Natural killer cell (primary cell): ENCODE measurements around the gene FRRS1L. TPM values are rescaled to one million over a fixed set of nuclear protein-coding genes. Genes with fewer than 3 reads are reported as not detected.

Experiments used
- ATAC-seq, 3 donors: fragments of 150-1000 bp in 2 of 3; fragments of 200-7000 bp in 1 of 3; cut with Tn5 transposase; 1 replicate in 1 of 3; 2 replicates in 2 of 3; pipeline ENCODE4 v1.10.0; 2021; ENCODE audit warnings: mild to moderate bottlenecking in 2 of 3, moderate library complexity in 2 of 3
- DNase-seq, 2 donors: peaks; one replicate each; pipeline versions ENCODE4 v3.0.0 to v3.0.0-alpha.2; 2013 to 2021; ENCODE audit warnings: mixed read lengths in 1 of 2
- H3K27ac ChIP-seq: one replicate; pipeline ENCODE4 v1.5.1; 2013; ENCODE audit warnings: mild to moderate bottlenecking, low read length
- H3K27me3 ChIP-seq: one replicate; pipeline ENCODE4 v1.6.1; 2013; ENCODE audit warnings: low read length; ENCODE audit not compliant: control insufficient read depth, insufficient read depth
- H3K36me3 ChIP-seq: one replicate; pipeline ENCODE4 v1.6.1; 2013; ENCODE audit warnings: low read length; ENCODE audit not compliant: control insufficient read depth, insufficient read depth
- H3K4me1 ChIP-seq: one replicate; pipeline ENCODE4 v1.6.1; 2013; ENCODE audit warnings: low read length; ENCODE audit not compliant: control insufficient read depth, insufficient read depth
- H3K4me3 ChIP-seq: one replicate; pipeline ENCODE4 v1.5.1; 2013; ENCODE audit warnings: low read length
- H3K9me3 ChIP-seq: one replicate; pipeline ENCODE4 v1.6.1; 2013; ENCODE audit warnings: low read length; ENCODE audit not compliant: control insufficient read depth, insufficient read depth
- H3K27ac Mint-ChIP-seq, 2 donors: one replicate each; pipeline ENCODE4 v1.8.0; 2022; ENCODE audit warnings: mild to moderate bottlenecking in 2 of 2, mixed read lengths in 2 of 2, moderate library complexity in 1 of 2
- H3K27me3 Mint-ChIP-seq, 2 donors: one replicate each; pipeline ENCODE4 v1.8.0; 2022; ENCODE audit warnings: low read depth in 2 of 2, mixed read lengths in 2 of 2
- H3K36me3 Mint-ChIP-seq: one replicate; pipeline ENCODE4 v1.8.0; 2022; ENCODE audit warnings: mixed read lengths
- H3K4me1 Mint-ChIP-seq, 2 donors: one replicate each; pipeline ENCODE4 v1.8.0; 2022; ENCODE audit warnings: mixed read lengths in 2 of 2
- H3K4me3 Mint-ChIP-seq: one replicate; pipeline ENCODE4 v1.8.0; 2022; ENCODE audit warnings: mild to moderate bottlenecking, moderate library complexity, mixed read lengths
- H3K9me3 Mint-ChIP-seq, 2 donors: one replicate each; pipeline ENCODE4 v1.8.0; 2022; ENCODE audit warnings: mixed read lengths in 2 of 2
- CTCF ChIP-seq: fragments of 200-600 bp; IDR thresholded peaks from one replicate; pipeline ENCODE4 v1.8.0; 2022; ENCODE audit warnings: antibody characterized with exemption
- WGBS: methylation state at CpG from one replicate; pipeline ENCODE4 v1.1.7; 2013; ENCODE audit warnings: missing lambda C conversion rate; ENCODE audit not compliant: insufficient coverage; 5-methylcytosine and 5-hydroxymethylcytosine counted together
- intact Hi-C: fragments of 100-400 bp; cut with micrococcal nuclease; formaldehyde crosslinking; loops from one replicate; pipeline ENCODE4 v1.14.2; 2022
- total RNA-seq, 4 donors: library from RNA; stranded (reverse); fragments of 120-200 nt in 1 of 4; gene quantifications; one replicate each; pipeline versions ENCODE4 v1.2.3 to v1.2.4, GENCODE V29; 2013 to 2022

Gene FRRS1L
- total RNA-seq, 3 donors from 2014 or later (not counting 1 experiment from before 2014, with no cell fraction given) = not detected

GRCh38 chr9:109118808-109119438 is 48.1 kb downstream of the FRRS1L start:
- peaks cover 43 to 50% of the 10 kb centered on the region in 2 donors for H3K4me1 Mint-ChIP-seq
- no peaks in the 10 kb centered on the region for H3K9me3 ChIP-seq
- no peaks in the 10 kb centered on the region for H3K36me3 ChIP-seq
- 1% methylated on average over 29 of the region's 29 CpGs for WGBS
- peak overlapping the region; percentile 63 to 82 for H3K27ac Mint-ChIP-seq
- intact Hi-C loops = loop anchor here (1.0 kb wide), 1 partner anchor 106 kb away; the partner anchor contains the start of gene CTNNAL1
- H3K27me3 ChIP-seq = no peaks in the 10 kb centered on the region
- H3K9me3 Mint-ChIP-seq = no peaks in the 10 kb centered on the region
- H3K4me3 ChIP-seq = peak overlapping the region; percentile 77
- H3K4me1 ChIP-seq = peaks cover 20% of the 10 kb centered on the region
- TF ChIP-seq CTCF = no peak
- peak overlapping the region; percentile 93 for H3K4me3 Mint-ChIP-seq
- ATAC-seq (no peak), DNase-seq (no peak)
- H3K27ac ChIP-seq = peak overlapping the region; percentile 9
- no peaks in the 10 kb centered on the region for H3K36me3 Mint-ChIP-seq
- peaks cover 0 to 3% of the 10 kb centered on the region in 2 donors for H3K27me3 Mint-ChIP-seq

DNA sequence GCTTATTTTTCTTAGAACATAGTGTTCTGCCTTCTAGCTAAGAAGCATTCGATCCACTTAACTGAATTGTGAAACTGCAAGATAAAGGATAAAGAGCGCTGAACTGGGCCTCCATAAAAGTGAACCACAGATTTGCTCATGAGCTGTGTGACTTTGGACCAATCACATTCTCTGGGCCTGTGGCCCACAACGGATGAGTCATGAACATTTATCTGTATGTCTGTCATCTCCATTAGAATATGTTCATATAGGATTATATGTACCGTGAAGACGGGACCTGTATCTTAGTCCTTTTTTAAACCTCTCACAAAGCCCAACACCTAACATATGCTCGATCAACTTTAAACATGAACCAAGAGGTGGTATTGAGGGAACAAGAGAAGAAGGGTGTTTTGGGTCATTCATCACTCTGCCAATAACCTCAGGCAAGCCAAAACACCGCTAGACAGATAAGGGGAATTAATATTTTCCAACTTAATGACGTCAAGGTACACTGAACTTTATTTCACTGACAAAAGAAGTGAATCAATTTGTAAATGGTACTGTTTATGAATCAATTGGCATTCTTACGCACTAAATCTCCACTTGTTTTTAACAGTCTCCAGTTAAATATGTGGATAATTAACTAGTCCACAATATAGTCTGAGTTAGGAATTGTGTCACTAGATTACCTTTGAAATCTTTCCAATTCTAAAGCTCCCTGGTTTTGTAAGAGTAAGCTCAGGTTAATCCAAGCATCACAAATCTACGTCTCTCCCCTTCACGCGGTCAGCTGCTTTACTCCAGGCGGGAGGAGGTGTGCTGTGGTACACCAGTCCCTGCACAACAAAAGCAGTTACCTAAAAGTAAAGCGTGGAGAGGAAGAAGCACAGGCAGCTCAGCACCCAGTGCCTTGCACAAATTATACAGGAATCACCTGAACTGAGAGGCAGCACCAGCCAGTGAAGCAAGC is 48.9 kb downstream of the FRRS1L start:
- intact Hi-C loops = no loop called here
- H3K9me3 ChIP-seq = no peaks in the 10 kb centered on the region
- ATAC-seq = no peak
- 43% methylated on average over 8 of the region's 14 CpGs for WGBS
- no peaks in the 10 kb centered on the region for H3K36me3 ChIP-seq
- DNase-seq = peak in 1 of 2 donors; percentile 62
- Mint-ChIP-seq H3K4me3 (peak overlapping the region; percentile 93), H3K9me3 (no peaks in the 10 kb centered on the region), H3K27ac (peak overlapping the region; percentile 63 to 82), H3K4me1 (peaks cover 51 to 58% of the 10 kb centered on the region in 2 donors), H3K36me3 (no peaks in the 10 kb centered on the region), H3K27me3 (no peaks in the 10 kb centered on the region)
- peak overlapping the region; percentile 77 for H3K4me3 ChIP-seq
- no peaks in the 10 kb centered on the region for H3K27me3 ChIP-seq
- H3K4me1 ChIP-seq = peaks cover 24% of the 10 kb centered on the region
- H3K27ac ChIP-seq = no peak overlapping the region
- no peak for TF ChIP-seq CTCF

DNA sequence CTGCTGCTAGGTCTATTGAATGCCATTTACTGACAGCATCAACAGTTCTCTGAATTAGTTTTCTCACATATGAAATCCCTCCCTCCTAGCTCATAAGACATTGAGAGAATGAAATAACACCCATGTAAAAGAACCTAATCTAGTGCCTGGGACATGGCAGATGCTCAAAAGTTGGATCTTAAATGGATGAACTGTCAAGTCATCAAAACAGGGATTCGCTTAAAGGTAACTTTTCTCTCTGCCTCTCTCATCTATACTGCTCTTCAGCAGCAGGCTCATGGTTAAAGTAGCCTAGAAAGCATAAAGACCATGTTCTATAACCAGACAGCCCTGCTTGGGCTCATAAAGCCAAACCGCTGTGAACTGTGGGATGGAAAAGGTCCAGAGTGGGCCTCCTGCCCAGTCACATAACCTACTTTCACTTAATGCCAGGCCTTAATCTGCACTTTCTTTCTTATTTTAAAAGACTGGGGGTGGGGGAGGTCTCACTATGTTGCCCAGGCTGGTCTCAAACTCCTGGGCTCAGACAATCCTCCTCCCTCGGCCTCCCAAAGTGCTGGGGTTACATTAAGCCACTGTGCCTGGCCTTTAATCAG is 51.0 kb downstream of the FRRS1L start:
- intact Hi-C loops = no loop called here
- Histone ChIP-seq H3K4me1 (peaks cover 24% of the 10 kb centered on the region), H3K27ac (no peak overlapping the region), H3K4me3 (no peak overlapping the region), H3K9me3 (no peaks in the 10 kb centered on the region), H3K27me3 (no peaks in the 10 kb centered on the region), H3K36me3 (no peaks in the 10 kb centered on the region)
- DNase-seq (no peak), ATAC-seq (no peak)
- Mint-ChIP-seq H3K36me3 (no peaks in the 10 kb centered on the region), H3K27me3 (no peaks in the 10 kb centered on the region), H3K4me1 (peaks cover 65 to 73% of the 10 kb centered on the region in 2 donors), H3K4me3 (no peak overlapping the region), H3K9me3 (no peaks in the 10 kb centered on the region), H3K27ac (no peak overlapping the region)
- WGBS = 93% methylated on average over 3 of the region's 3 CpGs
- no peak for TF ChIP-seq CTCF
